NCI-H1436 treated with DMSO at 0.1 percent for 48 hours (cell line): Measurements from ENCODE around the gene OR3A1.
"Not testable (repeated sequence)": the region's sequence is repeated elsewhere in the genome, so short reads cannot be mapped to it uniquely, and the experiment has no call there.

Experiments
- DNase-seq: peaks from one replicate; lab custom pipeline; 2025; lab: John Stamatoyannopoulos, UW

The OR3A1 gene, protein sequence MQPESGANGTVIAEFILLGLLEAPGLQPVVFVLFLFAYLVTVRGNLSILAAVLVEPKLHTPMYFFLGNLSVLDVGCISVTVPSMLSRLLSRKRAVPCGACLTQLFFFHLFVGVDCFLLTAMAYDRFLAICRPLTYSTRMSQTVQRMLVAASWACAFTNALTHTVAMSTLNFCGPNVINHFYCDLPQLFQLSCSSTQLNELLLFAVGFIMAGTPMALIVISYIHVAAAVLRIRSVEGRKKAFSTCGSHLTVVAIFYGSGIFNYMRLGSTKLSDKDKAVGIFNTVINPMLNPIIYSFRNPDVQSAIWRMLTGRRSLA

DNA sequence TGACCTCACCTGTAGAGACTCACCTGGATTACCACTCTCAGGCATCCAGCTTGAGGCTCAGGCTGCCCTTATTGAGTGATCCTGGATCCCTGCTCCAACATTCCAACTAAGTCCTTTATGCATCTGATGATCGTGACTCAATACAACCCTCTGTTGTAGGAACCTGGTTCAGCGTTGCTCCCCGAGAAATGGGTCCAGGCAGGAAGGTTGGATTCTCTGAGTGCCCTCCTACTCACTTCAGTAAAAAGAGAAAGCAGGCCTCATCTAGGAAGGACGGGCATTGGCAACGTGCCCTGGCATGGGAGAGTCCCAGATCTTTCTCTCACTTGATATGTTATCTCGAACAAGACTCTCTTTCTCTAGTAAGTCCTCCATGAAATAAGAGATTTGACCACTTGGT lies at the start of gene OR3A1:
TSS of gene OR3A1 (minus strand) at position 101 of the 400 bp plus-strand sequence. CDS start 5,778 bp downstream, outside the sequence.
- no peak for DNase-seq

DNA sequence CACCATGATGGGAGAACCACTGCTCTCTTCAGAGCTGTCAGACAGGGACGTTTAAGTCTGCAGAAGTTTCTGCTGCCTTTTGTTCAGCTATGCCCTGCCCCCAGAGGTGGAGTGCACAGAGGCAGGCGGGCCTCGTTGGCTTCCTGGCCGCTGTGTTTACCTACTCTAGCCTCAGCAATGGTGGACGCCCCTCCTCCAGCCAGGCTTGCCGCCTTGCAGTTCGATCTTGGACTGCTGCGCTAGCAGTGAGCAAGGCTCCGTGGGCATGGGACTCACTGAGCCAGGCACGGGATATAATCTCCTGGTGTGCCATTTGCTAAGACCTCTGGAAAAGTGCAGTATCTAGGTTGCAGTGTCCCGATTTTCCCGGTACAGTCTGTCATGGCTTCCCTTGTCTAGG lies 44.6 kb upstream of the OR3A1 start:
- not testable (repeated sequence) for DNase-seq

DNA sequence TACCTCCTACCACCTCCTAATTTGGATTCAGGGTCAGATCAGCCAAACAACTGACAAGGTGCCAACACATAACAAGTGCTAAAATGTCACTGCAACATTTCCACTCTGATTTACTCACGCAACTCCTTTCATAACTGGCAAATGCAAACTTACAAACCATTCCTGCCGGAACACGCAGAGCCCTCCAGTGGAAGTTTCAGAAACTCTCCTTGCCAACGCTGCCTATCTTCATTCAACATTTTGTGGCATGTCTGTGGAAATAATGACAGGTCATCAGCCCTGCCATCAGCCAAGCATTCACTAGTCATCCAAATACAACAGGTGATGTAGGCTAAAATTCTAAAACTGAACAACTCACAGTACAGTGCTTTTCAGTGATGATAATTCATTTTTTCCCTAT lies 37.7 kb upstream of the OR3A1 start:
- no peak for DNase-seq

DNA sequence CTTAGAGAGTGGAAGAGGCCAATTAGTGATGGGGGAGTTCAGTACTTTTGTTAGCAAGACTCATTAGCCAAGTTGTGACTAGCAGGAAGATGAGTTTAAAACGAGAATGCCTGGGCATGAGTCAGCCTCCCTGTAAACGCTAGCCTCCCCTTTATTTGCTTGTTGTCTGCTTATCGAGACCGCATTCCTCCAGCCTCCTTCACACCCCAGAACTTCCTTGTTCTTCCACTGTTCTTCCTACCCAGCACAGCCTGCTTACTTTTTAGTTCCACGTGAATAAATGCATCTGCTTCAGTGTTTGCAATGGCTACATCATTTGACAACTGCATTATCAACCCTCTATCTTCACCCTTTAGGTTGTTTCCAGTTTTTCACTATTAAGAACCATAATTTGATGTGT lies 20.2 kb upstream of the OR3A1 start:
- no peak for DNase-seq

DNA sequence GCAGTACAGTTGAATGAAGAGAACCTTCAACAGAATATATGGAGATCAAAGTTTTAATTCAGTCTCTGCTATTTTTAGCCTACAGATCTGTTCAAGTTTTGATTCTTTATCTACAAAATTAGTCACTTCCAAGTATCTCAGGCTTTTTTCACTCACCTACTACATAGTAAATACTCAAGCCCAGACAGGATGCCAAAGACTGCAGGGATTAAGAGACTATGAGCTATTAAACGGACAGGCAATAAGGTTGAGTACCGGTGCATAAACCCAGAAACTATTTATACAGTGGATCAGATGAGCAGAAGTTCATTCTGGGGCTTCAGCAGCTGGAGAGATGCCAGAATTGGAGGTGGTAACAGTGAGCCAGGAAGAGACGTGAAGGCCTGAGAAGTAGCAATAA lies 18.7 kb upstream of the OR3A1 start:
- no peak for DNase-seq

DNA sequence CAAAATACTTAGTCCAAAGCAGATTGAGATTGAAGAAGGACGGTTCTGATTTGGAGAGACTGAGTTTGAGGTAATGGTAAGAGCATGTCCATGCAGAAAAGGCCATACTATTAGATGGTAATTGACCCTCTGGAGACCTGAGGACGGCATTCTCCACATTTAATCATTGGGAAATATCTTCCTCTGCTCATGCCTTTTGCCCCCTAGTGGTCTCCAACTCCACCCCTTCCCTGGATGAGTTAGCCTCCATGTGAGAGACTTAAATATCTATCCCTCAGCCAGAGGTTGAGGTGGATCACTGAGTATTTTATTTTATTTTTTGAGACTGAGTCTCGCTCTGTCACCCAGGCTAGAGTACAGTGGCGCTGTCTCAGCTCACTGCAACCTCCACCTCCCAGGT lies 10.4 kb upstream of the OR3A1 start:
- DNase-seq = no peak

DNA sequence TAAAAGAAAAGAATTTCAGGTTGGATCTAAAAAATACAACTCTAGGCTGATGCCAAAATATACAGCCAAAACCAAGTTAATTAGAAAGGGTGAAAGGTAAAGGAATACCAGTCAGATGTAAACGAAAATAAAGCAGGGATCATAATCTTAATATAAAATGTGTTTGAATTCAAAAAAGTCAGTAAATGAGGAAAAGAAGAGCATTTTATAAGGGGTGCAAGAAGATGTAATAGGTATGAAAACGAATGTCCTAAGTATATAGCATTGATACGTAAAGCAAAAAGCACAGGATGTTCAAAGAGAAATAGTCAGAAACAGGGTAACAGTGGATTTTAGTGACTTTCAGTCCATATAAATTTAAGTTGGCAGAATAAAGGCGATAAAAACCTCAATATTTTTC lies 2.5 kb downstream of the OR3A1 start:
- no peak for DNase-seq

DNA sequence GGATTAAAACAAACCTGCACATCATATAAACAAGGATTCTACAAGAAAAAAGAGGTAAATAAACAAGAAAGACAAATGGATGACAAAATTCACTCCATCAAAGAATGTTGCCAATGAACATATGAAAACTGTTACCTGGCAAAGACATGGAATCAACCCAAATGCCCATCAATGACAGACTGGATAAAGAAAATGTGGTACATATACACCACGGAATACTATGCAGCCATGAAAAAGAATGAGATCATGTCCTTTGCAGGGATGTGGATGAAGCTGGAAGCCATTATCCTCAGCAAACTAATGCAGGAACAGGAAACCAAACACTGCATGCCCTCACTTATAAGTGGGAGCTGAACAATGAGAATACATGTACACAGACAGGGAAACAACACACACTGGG lies 4.6 kb downstream of the OR3A1 start:
- DNase-seq = not testable (repeated sequence)

DNA sequence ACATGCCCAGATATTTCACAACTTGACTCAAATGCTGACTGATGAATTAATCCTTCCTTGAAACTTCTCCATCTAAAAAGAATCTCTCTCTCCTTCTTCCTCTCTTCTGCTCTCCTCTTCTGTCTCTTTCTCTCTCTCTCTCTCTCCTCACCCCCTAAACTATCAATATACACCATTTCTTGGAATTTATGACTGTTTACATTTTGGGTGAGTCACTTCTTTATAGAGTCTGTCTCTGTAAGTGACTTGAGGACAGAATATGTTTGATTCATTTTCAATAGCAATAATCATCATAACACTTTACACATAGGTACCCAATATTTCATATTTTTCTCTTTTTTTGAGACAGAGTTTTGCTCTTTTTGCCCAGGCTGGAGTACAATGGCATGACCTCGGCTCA lies 15.3 kb downstream of the OR3A1 start:
- DNase-seq = no peak

DNA sequence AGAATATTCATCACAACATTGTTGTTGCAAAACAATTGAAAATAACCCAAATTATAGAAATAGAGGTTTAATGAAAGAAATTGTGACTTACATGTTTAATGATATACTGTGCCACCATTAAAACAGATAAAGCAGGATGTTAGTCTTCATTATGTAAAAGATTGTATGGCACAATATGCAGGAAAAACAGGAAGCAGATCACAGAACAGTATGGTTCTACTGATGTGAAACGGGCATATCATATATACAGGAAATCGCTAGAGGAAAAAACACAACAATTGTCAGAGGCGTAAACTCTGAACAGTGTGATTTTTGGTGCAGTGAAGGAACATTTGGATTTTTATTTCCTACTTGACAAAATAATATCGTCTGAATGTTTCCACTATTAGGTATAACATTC lies 22.0 kb downstream of the OR3A1 start:
- DNase-seq = no peak

DNA sequence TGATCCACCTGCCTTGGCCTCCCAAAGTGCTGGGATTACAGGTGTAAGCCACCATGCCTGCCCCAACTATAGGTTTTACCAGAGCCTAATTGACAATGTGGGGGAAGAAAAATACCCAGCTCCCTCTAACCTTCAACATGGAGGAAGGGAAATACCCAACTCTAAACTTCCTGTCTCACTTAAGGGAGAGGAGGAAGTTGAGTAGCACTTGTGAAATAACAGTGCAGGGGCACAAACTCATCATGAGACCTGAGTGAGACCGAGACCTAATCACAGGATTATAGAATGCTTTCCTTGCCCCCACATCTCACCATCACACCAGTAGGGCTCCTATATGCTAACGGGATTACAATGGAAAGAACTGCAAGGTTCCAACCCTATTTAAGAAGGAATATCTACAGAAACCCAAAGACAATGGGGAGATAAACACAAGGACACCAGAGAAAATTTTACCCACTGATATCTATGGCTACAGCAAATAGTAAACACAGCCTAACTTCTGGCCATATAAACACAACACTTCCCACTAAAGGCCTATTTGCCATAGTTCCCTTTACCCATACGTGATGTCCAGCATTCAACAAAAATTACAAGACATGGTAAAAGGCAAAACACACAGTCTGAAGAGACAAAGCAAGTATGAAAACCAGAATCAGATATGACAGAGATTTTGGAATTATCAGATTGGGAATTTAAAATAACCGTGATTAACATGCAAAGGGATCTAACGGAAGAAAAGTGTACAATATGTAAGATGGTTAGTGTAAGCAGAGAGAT lies 26.9 kb downstream of the OR3A1 start:
- no peak for DNase-seq

DNA sequence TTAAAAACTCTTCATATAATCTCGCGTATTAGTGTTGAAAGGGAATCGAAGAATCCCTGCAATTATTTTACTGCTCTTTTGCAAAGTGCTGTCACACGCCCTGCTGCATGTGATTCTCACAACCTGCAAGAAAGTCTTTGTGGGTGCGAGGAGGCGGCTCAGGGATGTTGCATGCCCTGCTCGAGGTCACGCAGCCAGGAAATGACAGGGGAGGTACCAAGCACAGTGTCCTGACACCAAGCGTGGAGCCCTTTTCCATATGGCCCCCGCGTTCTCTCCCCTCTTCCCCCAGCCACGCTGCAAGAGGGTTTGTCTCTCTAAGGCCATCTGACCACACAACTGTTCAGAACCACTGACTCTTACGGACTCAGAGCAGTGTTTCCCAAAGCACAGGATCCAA lies 37.6 kb downstream of the OR3A1 start:
- no peak for DNase-seq

DNA sequence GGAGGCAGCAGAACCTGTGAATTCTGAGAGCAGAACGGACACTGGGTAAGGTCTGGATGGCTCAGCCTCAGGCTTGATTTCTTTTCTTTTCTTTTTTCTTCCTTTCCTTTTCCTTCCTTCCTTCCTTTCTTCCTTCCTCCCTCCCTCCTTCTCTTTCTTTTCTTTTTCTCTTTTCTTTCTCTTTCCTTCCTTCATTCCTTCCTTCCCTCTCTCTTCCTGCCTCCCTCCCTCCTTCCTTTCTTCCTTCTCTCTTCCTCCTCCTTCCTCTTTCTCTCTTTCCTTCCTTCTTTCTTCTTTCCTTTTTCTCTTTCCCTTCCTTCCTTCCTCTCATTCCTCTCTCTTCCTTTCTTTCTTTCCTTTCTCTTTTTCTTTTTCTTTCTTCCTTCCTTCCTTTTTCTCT lies 38.0 kb downstream of the OR3A1 start:
- no peak for DNase-seq

DNA sequence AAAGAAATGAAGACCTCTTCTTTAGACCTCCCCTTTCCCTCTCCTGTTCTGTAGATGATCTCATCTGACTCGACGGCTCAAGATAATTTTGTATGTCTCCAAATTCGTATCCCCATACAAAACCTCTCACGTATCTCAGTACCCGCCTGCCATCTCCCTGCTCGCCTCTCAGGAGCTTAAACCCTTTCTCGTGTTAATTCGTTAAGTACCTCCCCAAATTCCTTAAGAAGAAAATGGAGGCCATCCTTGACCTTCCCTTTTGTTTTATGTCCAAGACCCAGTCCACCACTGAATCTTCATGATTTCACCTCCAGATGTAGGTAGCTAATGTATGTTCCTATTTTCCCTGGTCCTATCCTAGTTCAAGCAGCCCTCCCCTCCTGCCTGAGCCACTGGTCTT lies 41.6 kb downstream of the OR3A1 start:
- DNase-seq = no peak

DNA sequence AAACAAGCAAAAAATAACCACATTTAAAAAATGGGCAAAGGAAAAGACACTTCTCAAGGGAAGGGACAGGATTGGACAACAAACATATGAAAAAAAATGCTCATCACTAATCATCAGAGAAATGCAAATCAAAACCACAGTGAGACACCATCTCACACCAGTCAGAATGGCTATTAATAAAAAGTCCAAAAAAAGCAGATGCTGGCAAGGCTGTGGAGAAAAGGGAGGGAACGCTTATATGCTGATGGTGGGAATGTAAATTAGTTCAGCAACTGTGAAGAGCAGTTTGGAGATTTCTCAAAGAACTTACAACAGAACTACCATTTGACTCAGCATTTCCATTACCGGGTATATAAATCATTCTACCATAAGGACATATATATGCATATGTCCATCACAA lies 49.1 kb downstream of the OR3A1 start:
- not testable (repeated sequence) for DNase-seq

DNA sequence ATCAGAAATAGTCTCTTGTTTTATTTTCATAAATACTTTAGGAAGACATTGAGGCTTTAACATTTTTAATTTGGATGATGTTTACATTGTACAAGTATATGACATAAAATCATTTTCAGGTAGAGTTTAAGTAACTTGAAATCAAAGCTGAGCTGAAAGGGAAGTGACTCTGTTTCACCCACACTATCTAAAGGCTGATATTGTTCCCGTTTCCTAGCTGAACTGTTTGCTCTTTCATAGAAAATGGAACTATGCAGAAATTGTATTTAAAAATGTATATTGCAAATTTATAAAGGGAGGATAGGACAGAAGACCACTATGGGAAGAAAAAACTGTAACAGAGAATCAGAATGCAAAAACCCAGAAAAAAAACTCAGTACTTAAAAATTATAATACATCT lies 53.3 kb downstream of the OR3A1 start:
- not testable (repeated sequence) for DNase-seq

DNA sequence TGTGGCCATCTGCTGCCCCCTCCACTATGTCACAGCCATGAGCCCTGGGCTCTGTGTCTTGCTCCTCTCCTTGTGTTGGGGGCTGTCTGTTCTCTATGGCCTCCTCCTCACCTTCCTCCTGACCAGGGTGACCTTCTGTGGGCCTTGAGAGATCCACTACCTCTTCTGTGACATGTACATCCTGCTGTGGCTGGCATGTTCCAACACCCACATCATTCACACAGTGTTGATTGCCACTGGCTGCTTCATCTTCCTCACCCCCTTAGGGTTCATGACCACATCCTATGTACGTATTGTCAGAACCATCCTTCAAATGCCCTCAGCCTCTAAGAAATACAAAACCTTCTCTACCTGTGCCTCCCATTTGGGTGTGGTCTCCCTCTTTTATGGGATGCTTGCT lies 57.1 kb downstream of the OR3A1 start:
- not testable (repeated sequence) for DNase-seq
